RKO (cell line): ENCODE results near the gene DTNA.
A peak's percentile ranks its signal among the peaks of the same experiment; 100 is the strongest.

Experiments
- DNase-seq: peaks from one replicate; pipeline ENCODE4 v3.0.0-alpha.2; 2016; ENCODE audit warnings: low spot score

The DTNA gene

GRCh38 chr18:34807106-34807796, 97.2 kb downstream of the DTNA start:
- no peak for DNase-seq

DNA sequence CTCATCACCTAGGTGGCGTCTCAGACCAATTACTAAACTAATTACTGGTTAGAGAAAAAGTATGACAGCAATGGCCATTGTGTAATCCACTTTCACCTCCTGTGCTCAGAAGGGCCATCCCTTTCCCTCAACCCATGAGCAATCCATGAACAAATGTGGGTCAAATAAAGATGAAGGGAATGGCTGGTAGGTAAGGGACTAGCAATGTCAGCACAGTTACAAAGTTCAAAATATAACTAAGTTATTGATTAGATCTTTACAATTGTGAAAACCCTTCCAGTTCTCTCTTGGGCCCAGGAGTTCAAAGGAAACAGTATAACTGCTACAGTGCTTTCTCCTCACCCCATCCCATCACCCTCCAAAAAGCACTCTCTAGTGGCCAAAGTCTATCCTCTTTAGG, 98.3 kb downstream of the DTNA start:
- no peak for DNase-seq

DNA sequence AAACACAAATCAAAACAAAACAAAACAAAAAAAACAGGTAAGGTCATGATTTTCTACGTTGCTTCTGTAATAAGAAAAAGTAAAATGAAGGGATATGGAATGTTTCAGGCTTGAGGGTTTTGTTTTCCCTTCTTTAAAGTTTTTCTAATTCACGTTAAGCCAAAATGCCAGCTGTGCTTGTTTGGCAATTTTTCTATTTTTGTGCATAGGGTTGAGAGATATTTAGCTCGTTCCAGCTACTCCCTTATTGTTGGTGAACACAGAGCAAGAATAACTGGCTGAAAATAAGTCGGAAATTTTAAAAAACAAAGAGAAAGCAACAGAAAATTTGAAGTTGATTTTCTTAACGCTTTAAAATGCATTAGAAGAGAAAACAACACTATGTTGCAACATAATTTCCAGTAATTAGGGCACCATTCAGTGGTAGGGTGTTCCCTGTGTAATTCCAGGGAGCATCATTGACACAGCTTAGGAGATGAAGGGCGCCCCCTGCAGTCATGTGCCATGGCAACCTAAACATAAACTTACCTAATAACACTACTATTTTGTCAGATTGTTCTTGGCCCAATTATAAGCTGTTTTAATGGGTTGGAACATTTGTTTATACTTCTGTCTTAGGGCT, 99.5 kb downstream of the DTNA start:
- DNase-seq, result peak; percentile 32

DNA sequence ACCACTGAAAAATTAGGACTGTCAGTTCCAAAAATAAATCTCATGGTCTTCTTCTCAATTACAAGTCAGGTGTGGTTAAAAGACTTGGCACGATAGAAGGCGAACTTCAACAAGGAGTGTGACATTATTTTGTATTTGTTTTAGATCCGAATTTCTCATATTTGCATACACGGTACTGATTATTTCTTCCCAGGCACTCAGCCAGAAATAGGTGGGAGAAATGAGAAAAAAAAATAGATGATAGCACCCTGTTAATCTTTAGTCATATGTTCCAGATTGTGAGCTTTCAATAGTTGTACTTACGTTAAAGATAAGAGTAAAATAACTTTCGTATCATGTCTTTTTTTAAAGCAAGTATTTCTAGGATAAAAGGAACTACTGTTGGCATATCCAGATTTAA, 106.1 kb downstream of the DTNA start:
- DNase-seq, result no peak

- DNase-seq, result no peak
These were observed 107.5 kb downstream of the DTNA start for GRCh38 chr18:34817636-34818035.

GRCh38 chr18:34818064-34818463, 108.0 kb downstream of the DTNA start:
- no peak for DNase-seq

- no peak for DNase-seq
These were observed 110.4 kb downstream of the DTNA start for GRCh38 chr18:34820360-34821065.

DNA sequence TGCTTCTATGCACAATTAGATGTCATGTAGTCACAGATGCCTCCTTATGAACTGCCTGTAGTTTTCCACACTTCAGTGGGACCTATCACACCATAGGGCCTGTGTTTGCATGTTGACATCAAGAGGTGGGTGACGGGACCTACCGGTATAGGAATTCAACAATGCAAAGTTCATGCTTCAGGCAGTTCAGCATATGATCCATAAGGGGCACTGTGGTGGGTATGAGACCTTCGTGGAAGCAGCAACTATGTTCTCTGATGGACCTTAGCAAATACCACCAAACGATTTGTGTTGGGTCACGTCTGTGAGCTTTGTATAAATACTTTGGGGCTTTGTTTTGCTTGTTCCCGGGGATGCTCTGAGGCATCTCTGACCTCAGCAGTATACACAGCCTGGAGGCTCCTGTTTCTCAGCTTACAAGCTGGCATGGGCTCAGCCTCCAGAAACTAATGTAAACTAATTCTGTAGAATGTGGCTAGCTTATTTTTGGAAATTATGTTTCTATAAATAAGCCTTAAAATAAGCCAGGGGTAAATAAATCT, 111.6 kb downstream of the DTNA start:
- DNase-seq, result no peak

DNA sequence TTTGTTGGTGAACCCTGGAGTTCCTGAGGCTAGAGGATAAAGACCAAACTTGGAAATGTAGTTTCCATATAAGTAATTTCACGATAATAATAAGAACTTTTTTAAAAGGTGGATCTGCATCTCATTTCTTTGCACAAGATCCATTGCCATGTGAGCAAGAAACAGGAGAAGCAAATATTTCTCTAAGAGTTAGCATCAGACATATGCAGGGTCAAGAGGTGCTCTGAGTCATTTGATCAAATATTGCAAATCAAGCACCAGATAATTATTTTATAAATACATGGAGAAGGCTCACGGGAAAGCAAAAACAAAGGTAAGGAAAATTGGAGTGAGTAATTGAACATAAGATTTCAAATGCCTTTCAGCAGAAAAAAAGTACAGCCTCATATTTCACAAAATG, 118.0 kb downstream of the DTNA start:
- no peak for DNase-seq

DNA sequence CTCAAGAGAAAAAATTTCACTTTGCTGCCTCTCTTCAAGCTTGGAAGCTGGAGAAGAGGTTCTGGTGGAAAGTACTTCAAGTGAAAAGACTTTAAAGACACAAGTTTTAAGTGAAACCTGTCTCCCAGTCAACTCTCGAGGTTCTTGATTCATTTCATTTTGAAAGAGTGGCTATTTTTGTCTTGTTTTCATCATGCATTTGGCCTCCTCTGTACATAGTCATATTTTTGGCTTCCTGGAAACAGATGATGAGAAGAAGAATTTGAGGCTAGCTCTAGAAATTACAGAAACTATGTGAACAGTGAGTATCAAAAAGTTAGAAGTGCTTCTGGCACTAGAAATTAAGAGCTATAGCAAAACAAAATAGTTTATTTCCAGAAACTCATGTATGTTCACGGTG, 124.8 kb downstream of the DTNA start:
- DNase-seq, result no peak

GRCh38 chr18:34835466-34835865, 125.4 kb downstream of the DTNA start:
- no peak for DNase-seq

DNA sequence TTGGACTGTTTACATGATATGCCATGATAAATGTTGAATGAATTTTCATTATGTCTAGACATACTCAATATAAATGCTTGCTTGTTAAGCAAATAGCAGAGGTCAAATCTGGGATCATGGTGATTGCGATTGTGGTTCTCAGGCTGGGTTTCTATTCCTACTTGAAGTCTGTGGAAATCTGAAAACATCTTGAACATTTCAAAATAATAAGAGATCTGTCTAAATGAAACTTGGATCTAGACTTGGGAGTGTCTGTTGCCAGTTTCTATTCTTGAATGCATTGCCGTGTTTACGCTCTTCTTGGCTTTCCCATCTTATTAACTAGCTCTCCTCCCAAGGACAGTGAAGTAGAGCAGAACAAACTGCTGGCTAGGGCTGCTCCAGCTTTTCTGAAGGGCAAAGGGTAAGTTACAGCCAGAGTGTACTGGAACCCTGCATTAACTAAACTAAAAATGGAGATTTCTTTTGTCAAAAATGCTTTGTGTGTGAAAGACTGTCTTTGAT, 127.7 kb downstream of the DTNA start:
- DNase-seq, result no peak

GRCh38 chr18:34838669-34839068, 128.6 kb downstream of the DTNA start:
- no peak for DNase-seq

GRCh38 chr18:34840256-34840826, 130.2 kb downstream of the DTNA start:
- no peak for DNase-seq

DNA sequence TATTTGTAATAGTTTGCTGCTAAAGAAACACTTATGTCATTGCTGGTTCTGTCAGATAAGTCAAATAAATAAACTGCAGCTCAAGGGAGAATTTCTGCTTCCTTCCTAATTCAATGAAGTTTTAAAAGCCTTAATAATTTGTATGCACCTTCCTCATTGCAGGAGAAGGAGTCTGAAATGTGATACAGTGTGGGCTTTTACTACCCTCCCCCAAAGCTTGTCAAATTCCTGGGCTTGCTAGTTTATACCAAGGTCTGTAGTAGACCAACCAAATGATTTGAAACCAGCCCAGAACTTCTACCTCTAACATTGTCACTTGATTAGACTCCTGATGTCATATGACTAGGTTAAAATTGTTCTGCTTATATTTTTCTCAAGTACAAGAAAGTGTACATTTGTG, 131.8 kb downstream of the DTNA start:
- no peak for DNase-seq

GRCh38 chr18:34844072-34844471, 134.0 kb downstream of the DTNA start:
- DNase-seq, result no peak

GRCh38 chr18:34844732-34845459, 134.8 kb downstream of the DTNA start:
- DNase-seq, result no peak

- no peak for DNase-seq
These were observed 137.3 kb downstream of the DTNA start for GRCh38 chr18:34847408-34847807.

DNA sequence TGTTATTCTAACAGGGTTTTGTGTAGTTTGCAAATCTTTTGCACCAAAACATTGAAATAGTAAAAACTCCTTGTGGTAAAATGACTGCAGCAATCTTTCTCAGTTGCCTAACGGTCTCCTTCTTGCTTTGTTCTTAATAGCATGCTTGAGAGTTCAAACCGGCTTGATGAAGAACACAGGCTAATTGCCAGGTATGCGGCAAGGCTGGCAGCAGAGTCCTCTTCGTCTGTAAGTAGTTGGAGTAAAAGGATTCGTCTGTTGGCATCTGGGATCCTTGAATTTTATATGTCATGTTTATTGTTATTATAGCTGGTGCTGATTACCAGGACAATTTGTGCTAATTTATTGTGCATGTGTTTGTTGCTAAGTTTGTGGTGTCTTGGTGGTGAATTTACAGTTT, 138.1 kb downstream of the DTNA start:
- DNase-seq, result no peak

DNA sequence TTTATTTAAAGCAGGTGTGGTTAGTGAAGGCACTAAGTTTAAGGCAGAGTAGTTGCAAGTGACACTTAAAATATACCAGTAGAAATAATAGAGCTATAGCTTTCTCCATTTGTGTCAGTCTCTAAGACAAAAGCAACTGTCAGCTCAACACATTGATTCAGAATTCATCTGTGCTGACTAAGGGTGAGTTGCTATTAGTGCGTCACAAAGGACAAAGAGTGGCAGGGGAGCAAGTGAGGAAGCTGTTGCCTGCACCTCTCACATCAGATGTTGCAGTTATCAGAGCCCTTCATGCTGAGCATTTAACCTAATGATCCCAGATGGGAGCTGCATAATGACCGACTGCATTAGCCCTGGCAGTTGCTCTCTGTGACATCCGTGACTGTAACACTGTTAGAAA, 138.6 kb downstream of the DTNA start:
- peak; percentile 53 for DNase-seq

DNA sequence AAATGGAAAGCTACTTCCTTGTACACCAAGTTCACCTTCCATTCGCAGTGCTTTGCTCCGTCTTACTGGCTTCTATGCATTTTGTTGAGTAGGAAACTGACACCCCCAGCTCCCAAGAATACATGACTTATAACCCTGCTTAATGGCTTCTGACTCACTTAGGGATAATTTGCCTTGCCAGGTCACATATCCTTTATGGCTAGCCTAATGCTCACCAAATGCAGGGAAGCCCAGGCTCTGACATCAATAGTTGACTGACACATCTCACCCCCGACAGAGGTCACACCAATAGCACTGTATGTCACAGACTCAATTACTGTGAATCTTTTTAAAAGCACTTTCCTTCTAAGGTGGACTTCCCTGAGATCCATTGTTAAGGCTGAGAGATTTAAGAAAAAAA, 147.2 kb downstream of the DTNA start:
- DNase-seq, result peak; percentile 11

GRCh38 chr18:34858188-34858587, 148.1 kb downstream of the DTNA start:
- no peak for DNase-seq
